ENCODE measurements around the gene TMEM179.

GRCh38 chr14:104574978-104575583 lies 29.5 kb downstream of the TMEM179 start:
- TF ChIP-seq CTCF (IDR thresholded peaks at IDR 0.05; ENCODE audit: low read depth, low read length) (no peak), POLR2A (IDR thresholded peaks at IDR 0.05; ENCODE audit: extremely low read depth, insufficient read length) (no peak), MYC (IDR thresholded peaks at IDR 0.05; ENCODE audit: low read depth, low read length) (no peak), MAX (IDR thresholded peaks at IDR 0.05; ENCODE audit: low read depth, low read length) (no peak)
